HL-60 (cell line): ENCODE data around the gene HMGB1.

Source experiments
- DNase-seq, 2 experiments: peaks; one replicate each; pipeline ENCODE4 v3.0.0-alpha.2; 2010 to 2020; ENCODE audit warnings: low read depth in 1 of 2, low spot score in 1 of 2
- H3K27ac ChIP-seq: fragments of 250-450 bp; sonication (Bioruptor Pico); replicated peaks from 2 replicates; pipeline ENCODE4 v1.5.1; 2020; ENCODE audit warnings: mild to moderate bottlenecking, moderate library complexity
- H3K27me3 ChIP-seq: fragments of 250-450 bp; sonication (Bioruptor Pico); 2 replicates; pipeline ENCODE4 v1.5.1; 2021; ENCODE audit warnings: mild to moderate bottlenecking, moderate library complexity; ENCODE audit not compliant: insufficient read depth, poor library complexity, severe bottlenecking
- H3K4me3 ChIP-seq: replicated peaks from 2 replicates; pipeline ENCODE4 v1.5.1; 2011; ENCODE audit warnings: mild to moderate bottlenecking, control low read depth, low read length; ENCODE audit not compliant: insufficient read depth
- CTCF ChIP-seq: IDR thresholded peaks from one replicate; pipeline ENCODE4 v1.5.1; 2011; ENCODE audit warnings: low read length, control low read depth, inconsistent platforms; ENCODE audit not compliant: insufficient read depth
- GABPA ChIP-seq: IDR thresholded peaks from 2 replicates; pipeline ENCODE4 v1.6.1; 2012; ENCODE audit warnings: low read depth
- POLR2AphosphoS5 ChIP-seq: IDR thresholded peaks from 2 replicates; pipeline ENCODE4 v1.6.1; 2012; ENCODE audit warnings: low read depth
- SPI1 ChIP-seq: IDR thresholded peaks from 2 replicates; pipeline ENCODE4 v1.6.1; 2012; ENCODE audit warnings: low read depth, mild to moderate bottlenecking, borderline replicate concordance
- TF ChIP-seq, protein P1 (sequence below): IDR thresholded peaks from 2 replicates; pipeline ENCODE4 v1.6.1; 2012; ENCODE audit warnings: low read depth; ENCODE audit not compliant: insufficient replicate concordance

Gene HMGB1

DNA sequence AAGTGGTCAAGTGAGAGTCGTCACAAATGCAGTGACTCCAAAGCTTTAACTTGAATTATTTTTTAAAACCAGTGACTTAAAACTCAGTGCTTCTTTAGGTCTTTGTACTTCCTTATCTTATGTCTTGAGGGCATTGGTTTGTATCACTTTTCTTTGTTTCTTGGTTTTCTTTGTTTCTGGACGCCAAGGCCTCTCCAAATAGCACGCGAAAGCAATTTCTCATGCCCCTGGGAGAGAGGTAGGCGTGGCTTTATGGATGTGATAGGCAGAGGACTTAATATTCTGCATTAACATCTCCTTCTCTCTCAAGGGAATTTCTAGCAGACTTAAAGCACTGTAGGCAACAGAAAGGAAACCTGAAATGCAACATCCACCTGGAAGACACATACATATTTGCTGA, 22.8 kb downstream of the HMGB1 start:
- Histone ChIP-seq H3K27ac (no peak overlapping the region), H3K4me3 (no peak overlapping the region), H3K27me3 (no peaks in the 10 kb centered on the region)
- DNase-seq: no peak
- TF ChIP-seq CTCF (no peak), SPI1 (no peak), POLR2AphosphoS5 (no peak), GABPA (no peak)
- TF ChIP-seq, protein P1, sequence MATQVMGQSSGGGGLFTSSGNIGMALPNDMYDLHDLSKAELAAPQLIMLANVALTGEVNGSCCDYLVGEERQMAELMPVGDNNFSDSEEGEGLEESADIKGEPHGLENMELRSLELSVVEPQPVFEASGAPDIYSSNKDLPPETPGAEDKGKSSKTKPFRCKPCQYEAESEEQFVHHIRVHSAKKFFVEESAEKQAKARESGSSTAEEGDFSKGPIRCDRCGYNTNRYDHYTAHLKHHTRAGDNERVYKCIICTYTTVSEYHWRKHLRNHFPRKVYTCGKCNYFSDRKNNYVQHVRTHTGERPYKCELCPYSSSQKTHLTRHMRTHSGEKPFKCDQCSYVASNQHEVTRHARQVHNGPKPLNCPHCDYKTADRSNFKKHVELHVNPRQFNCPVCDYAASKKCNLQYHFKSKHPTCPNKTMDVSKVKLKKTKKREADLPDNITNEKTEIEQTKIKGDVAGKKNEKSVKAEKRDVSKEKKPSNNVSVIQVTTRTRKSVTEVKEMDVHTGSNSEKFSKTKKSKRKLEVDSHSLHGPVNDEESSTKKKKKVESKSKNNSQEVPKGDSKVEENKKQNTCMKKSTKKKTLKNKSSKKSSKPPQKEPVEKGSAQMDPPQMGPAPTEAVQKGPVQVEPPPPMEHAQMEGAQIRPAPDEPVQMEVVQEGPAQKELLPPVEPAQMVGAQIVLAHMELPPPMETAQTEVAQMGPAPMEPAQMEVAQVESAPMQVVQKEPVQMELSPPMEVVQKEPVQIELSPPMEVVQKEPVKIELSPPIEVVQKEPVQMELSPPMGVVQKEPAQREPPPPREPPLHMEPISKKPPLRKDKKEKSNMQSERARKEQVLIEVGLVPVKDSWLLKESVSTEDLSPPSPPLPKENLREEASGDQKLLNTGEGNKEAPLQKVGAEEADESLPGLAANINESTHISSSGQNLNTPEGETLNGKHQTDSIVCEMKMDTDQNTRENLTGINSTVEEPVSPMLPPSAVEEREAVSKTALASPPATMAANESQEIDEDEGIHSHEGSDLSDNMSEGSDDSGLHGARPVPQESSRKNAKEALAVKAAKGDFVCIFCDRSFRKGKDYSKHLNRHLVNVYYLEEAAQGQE: no peak

GRCh38 chr13:30440910-30441703, 24.6 kb downstream of the HMGB1 start:
- no peaks in the 10 kb centered on the region for H3K27me3 ChIP-seq
- H3K4me3 ChIP-seq: no peak overlapping the region
- DNase-seq: no peak
- no peak overlapping the region for H3K27ac ChIP-seq
- TF ChIP-seq SPI1: no peak
- TF ChIP-seq POLR2AphosphoS5: no peak
- TF ChIP-seq, protein P1: no peak
- TF ChIP-seq CTCF: no peak

GRCh38 chr13:30438286-30438685, 27.4 kb downstream of the HMGB1 start:
- DNase-seq: no peak
- Histone ChIP-seq H3K27ac (no peak overlapping the region), H3K4me3 (no peak overlapping the region), H3K27me3 (no peaks in the 10 kb centered on the region)
- TF ChIP-seq GABPA (no peak), POLR2AphosphoS5 (no peak), SPI1 (no peak), CTCF (no peak)
- TF ChIP-seq, protein P1: no peak
